NCI-H2107 treated with DMSO at 0.1 percent for 48 hours (cell line): ENCODE measurements around the gene SEPTIN1.

Source experiments
- DNase-seq: peaks from one replicate; lab custom pipeline; 2025; ENCODE audit not compliant: unreplicated experiment; lab: John Stamatoyannopoulos, UW

The SEPTIN1 gene

GRCh38 chr16:30377050-30377811, 5.1 kb downstream of the SEPTIN1 start:
- no peak for DNase-seq

GRCh38 chr16:30376461-30376902, 5.9 kb downstream of the SEPTIN1 start:
- no peak for DNase-seq

- DNase-seq = no peak
Measured at GRCh38 chr16:30375864-30376263, 6.5 kb downstream of the SEPTIN1 start.

GRCh38 chr16:30374538-30374937, 7.8 kb downstream of the SEPTIN1 start, which contains the start of gene MYL11:
Gene MYL11, plus strand, starts transcription at chr16:30374802. Its CDS starts 56 bp downstream, at chr16:30374858.
- DNase-seq = no peak

GRCh38 chr16:30372725-30373124, 9.6 kb downstream of the SEPTIN1 start:
- DNase-seq = no peak

- no peak for DNase-seq
Measured at GRCh38 chr16:30372038-30372712, 10.2 kb downstream of the SEPTIN1 start.

GRCh38 chr16:30371248-30371816, 11.0 kb downstream of the SEPTIN1 start:
- DNase-seq = no peak

- DNase-seq = peak; percentile 100
Measured at GRCh38 chr16:30370456-30371247, 11.7 kb downstream of the SEPTIN1 start, which contains the start of gene TBC1D10B. Gene TBC1D10B, minus strand, starts transcription at chr16:30370494. Its CDS starts 311 bp downstream, at chr16:30370183.

- DNase-seq = no peak
Measured at GRCh38 chr16:30369938-30370455, 12.4 kb downstream of the SEPTIN1 start.

- DNase-seq = no peak
Measured at GRCh38 chr16:30369091-30369937, 13.0 kb downstream of the SEPTIN1 start.

- DNase-seq = no peak
Measured at GRCh38 chr16:30368792-30369090, 13.6 kb downstream of the SEPTIN1 start.

GRCh38 chr16:30368122-30368791, 14.1 kb downstream of the SEPTIN1 start:
- DNase-seq = no peak

- no peak for DNase-seq
Measured at GRCh38 chr16:30367349-30368009, 14.9 kb downstream of the SEPTIN1 start.

GRCh38 chr16:30366511-30366910, 15.8 kb downstream of the SEPTIN1 start:
- no peak for DNase-seq

GRCh38 chr16:30365200-30365599, 17.2 kb downstream of the SEPTIN1 start:
- no peak for DNase-seq

GRCh38 chr16:30361180-30361579, 21.2 kb downstream of the SEPTIN1 start:
- DNase-seq = no peak

GRCh38 chr16:30359871-30360170, 22.5 kb downstream of the SEPTIN1 start:
- DNase-seq = no peak

- no peak for DNase-seq
Measured at GRCh38 chr16:30358990-30359870, 23.1 kb downstream of the SEPTIN1 start.
